K562 (cell line): ENCODE data around the gene EPS8L1. TPM values are rescaled to one million over a fixed set of nuclear protein-coding genes. Genes with fewer than 3 reads are reported as not detected.

Experiments
- EWSR1 ChIP-seq: fragments of 450-650 bp; IDR thresholded peaks from 2 replicates; pipeline ENCODE4 v1.6.1; 2018; ENCODE audit warnings: borderline replicate concordance, mild to moderate bottlenecking, low read depth, moderate library complexity; ENCODE audit not compliant: partially characterized antibody
- FOSL1 ChIP-seq: fragments of 200-800 bp; sonication (Bioruptor generic); conservative IDR thresholded peaks from 2 replicates; pipeline ENCODE4 v1.6.1; 2016; ENCODE audit warnings: missing genetic modification characterization, missing compliant biosample characterization
- HNRNPH1 ChIP-seq: fragments of 200-400 bp; formaldehyde crosslinking; optimal IDR thresholded peaks from 2 replicates; pipeline ENCODE3; 2017; ENCODE audit warnings: low read depth, mild to moderate bottlenecking, low read length, moderate library complexity
- TAF9B ChIP-seq: fragments of 450-650 bp; IDR thresholded peaks from 2 replicates; pipeline ENCODE4 v1.6.1; 2018; ENCODE audit warnings: mild to moderate bottlenecking; ENCODE audit not compliant: partially characterized antibody
- ZNF232 ChIP-seq: sonication (generic); formaldehyde crosslinking; IDR thresholded peaks from 2 replicates; pipeline ENCODE4 v1.8.0; 2022; ENCODE audit warnings: mild to moderate bottlenecking, missing genetic modification reagents
- ZNF589 ChIP-seq: fragments of 200-800 bp; sonication (Bioruptor generic); IDR thresholded peaks from 2 replicates; pipeline ENCODE4 v1.6.1; 2016; ENCODE audit warnings: low read depth, missing genetic modification characterization, missing compliant biosample characterization
- ZNF707 ChIP-seq: fragments of 250-450 bp; sonication (Bioruptor Pico); conservative IDR thresholded peaks from 2 replicates; pipeline ENCODE4 v1.8.0; 2022; ENCODE audit warnings: inconsistent platforms, mild to moderate bottlenecking, moderate library complexity
- ZNF717 ChIP-seq: fragments of 250-450 bp; sonication (Bioruptor Pico); IDR thresholded peaks from 2 replicates; pipeline ENCODE4 v1.5.0; 2021
- polyA plus RNA-seq, 8 experiments: library from polyadenylated mRNA; depleted of rRNA in 4 of 8; stranded (reverse) in 5 of 8; unstranded in 3 of 8; fragments of >200 nt; fragmentation: Nextera tagmentation in 2 of 8; fragmentation: Illumina TruSeq in 1 of 8; extraction: Ambion mirVana in 2 of 8; extraction: Trizol in 1 of 8; gene quantifications; 2 replicates each; pipeline versions ENCODE4 v1.2.1 to v1.2.3, GENCODE V29; 2011 to 2014; ENCODE audit warnings: inconsistent platforms in 1 of 8, missing spikeins in 1 of 8
- total RNA-seq, 7 experiments: library from RNA; depleted of rRNA in 6 of 7; stranded (reverse); fragments of >200 nt in 6 of 7; fragmentation: Illumina TruSeq in 2 of 7; extraction: Trizol in 2 of 7; gene quantifications; 2 replicates each; pipeline versions ENCODE4 v1.2.1 to v1.2.3, GENCODE V29; 2011 to 2021; ENCODE audit warnings: low replicate concordance in 1 of 7
- TF ChIP-seq, protein P1 (sequence below): fragments of 250-450 bp; sonication (Bioruptor Pico); IDR thresholded peaks from 2 replicates; pipeline ENCODE4 v1.8.0; 2021; ENCODE audit warnings: mild to moderate bottlenecking, moderate library complexity
- TF ChIP-seq, protein P2 (sequence below), 2 experiments: IDR thresholded peaks in 1 of 2; conservative IDR thresholded peaks in 1 of 2; 2 replicates each; pipeline ENCODE4 v1.6.1; 2016; ENCODE audit warnings: low read depth in 2 of 2, mild to moderate bottlenecking in 1 of 2, missing compliant biosample characterization in 1 of 2, missing genetic modification characterization in 1 of 2, moderate library complexity in 1 of 2

EPS8L1 gene
- total and polyA plus RNA-seq, 9 of the 15 experiments (the other 6 are each of a cell fraction or from before 2014, with no cell fraction given), result 0.35 to 22.1 (median 11.9) TPM

DNA sequence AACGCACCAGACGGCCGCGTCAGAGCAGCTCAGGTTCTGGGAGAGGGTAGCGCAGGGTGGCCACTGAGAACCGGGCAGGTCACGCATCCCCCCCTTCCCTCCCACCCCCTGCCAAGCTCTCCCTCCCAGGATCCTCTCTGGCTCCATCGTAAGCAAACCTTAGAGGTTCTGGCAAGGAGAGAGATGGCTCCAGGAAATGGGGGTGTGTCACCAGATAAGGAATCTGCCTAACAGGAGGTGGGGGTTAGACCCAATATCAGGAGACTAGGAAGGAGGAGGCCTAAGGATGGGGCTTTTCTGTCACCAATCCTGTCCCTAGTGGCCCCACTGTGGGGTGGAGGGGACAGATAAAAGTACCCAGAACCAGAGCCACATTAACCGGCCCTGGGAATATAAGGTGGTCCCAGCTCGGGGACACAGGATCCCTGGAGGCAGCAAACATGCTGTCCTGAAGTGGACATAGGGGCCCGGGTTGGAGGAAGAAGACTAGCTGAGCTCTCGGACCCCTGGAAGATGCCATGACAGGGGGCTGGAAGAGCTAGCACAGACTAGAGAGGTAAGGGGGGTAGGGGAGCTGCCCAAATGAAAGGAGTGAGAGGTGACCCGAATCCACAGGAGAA, 39.9 kb downstream of the EPS8L1 start (continued):
- TF ChIP-seq, protein P1, sequence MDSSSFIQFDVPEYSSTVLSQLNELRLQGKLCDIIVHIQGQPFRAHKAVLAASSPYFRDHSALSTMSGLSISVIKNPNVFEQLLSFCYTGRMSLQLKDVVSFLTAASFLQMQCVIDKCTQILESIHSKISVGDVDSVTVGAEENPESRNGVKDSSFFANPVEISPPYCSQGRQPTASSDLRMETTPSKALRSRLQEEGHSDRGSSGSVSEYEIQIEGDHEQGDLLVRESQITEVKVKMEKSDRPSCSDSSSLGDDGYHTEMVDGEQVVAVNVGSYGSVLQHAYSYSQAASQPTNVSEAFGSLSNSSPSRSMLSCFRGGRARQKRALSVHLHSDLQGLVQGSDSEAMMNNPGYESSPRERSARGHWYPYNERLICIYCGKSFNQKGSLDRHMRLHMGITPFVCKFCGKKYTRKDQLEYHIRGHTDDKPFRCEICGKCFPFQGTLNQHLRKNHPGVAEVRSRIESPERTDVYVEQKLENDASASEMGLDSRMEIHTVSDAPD (CRISPR knock-in tag), result no peak
- TF ChIP-seq, protein P2, sequence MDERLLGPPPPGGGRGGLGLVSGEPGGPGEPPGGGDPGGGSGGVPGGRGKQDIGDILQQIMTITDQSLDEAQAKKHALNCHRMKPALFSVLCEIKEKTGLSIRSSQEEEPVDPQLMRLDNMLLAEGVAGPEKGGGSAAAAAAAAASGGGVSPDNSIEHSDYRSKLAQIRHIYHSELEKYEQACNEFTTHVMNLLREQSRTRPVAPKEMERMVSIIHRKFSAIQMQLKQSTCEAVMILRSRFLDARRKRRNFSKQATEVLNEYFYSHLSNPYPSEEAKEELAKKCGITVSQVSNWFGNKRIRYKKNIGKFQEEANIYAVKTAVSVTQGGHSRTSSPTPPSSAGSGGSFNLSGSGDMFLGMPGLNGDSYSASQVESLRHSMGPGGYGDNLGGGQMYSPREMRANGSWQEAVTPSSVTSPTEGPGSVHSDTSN (CRISPR knock-in tag; IDR thresholded peaks at IDR 0.05; ENCODE audit: low read depth), result no peak
- TF ChIP-seq, protein P2 (tag; conservative IDR thresholded peaks at IDR 0.05; ENCODE audit: low read depth), result no peak
- TF ChIP-seq TAF9B (no peak), EWSR1 (no peak), HNRNPH1 (no peak), ZNF717 (CRISPR knock-in tag) (no peak), ZNF232 (CRISPR knock-in tag) (no peak), ZNF707 (CRISPR knock-in tag) (no peak), ZNF589 (CRISPR knock-in tag) (no peak), FOSL1 (tag) (no peak)
